Stimulated activated CD4-positive, alpha-beta T cell treated with anti-CD3 and anti-CD28 coated beads, TNF-alpha, amount 100 ng/mL, for 4 hours (primary cell): Measurements from ENCODE around the gene PTCH1.

Experiments
- DNase-seq, 3 experiments: peaks; one replicate each; pipeline ENCODE4 v3.0.0-alpha.2; 2020; ENCODE audit warnings: low read depth in 3 of 3

The PTCH1 gene

DNA sequence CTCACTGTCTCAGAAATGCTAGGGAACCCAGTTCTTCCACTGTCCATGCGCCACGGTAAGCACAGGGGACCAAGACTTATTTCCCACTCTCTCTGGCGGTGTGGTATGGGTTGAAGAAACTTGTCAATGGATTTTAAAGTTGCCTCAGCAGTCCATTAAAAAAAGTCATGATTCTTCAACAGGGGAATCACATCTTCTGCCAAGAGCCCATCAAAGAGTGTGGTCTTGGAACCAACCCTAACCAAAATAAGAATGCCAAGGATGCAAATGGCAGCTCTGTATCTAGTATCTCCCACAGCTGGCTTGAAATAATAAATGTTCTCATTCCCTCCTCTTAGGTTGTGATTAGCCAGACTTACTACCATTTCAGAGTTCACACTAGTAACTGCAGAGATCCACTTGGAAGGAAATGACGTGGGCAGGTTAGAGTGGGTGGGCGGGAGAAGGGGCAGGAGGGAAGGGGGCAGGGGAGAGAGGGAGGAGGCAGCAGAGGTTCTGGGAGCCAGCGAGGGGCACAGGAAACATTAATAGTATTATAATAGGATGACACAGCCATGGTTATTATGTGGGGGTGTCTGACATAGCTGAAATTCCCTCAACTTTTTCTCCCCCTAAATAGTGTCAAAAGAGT, 17.6 kb downstream of the PTCH1 start:
- no peak for DNase-seq

GRCh38 chr9:95498641-95499040, 18.1 kb downstream of the PTCH1 start:
- no peak for DNase-seq

DNA sequence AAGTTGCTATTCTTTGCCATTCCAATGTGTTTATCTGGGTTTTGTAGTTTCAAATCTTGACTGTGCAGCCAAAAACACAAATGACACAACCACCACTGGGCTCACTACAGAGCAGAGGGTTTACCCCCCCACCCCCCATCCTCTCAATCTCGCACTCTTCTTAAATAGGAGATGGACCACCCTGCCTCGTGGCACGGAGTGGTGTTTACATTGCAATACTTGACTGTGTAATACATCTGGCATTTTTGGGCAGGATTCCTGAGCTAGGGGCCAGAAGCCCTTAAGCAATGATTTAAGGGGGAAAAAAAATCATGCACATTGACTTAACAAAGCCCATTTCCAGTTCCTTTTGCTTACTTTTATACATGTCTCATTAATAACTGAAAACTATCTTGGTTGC, 19.0 kb downstream of the PTCH1 start:
- DNase-seq: no peak

GRCh38 chr9:95496687-95497086, 20.1 kb downstream of the PTCH1 start:
- DNase-seq: no peak

DNA sequence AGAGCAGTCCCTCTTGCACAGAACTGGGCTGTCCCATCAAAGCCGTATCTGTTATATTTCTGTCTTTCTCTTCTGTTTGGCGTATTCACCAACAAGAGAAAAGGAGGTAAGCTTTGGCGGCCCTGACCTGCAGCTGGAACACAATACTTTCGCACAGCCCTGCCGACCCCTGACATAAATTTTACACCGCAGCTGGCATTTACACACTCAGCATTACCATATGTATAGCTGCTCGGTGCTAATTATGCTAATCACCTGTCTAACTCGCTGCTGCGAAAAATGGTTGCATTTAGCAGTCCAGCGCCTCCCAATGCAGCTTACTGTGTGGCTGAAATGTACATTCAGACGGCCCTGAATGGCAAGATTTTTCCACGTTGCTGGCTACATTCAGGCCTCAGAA, 20.8 kb downstream of the PTCH1 start:
- DNase-seq: no peak

GRCh38 chr9:95495529-95495928, 21.2 kb downstream of the PTCH1 start:
- DNase-seq: no peak

DNA sequence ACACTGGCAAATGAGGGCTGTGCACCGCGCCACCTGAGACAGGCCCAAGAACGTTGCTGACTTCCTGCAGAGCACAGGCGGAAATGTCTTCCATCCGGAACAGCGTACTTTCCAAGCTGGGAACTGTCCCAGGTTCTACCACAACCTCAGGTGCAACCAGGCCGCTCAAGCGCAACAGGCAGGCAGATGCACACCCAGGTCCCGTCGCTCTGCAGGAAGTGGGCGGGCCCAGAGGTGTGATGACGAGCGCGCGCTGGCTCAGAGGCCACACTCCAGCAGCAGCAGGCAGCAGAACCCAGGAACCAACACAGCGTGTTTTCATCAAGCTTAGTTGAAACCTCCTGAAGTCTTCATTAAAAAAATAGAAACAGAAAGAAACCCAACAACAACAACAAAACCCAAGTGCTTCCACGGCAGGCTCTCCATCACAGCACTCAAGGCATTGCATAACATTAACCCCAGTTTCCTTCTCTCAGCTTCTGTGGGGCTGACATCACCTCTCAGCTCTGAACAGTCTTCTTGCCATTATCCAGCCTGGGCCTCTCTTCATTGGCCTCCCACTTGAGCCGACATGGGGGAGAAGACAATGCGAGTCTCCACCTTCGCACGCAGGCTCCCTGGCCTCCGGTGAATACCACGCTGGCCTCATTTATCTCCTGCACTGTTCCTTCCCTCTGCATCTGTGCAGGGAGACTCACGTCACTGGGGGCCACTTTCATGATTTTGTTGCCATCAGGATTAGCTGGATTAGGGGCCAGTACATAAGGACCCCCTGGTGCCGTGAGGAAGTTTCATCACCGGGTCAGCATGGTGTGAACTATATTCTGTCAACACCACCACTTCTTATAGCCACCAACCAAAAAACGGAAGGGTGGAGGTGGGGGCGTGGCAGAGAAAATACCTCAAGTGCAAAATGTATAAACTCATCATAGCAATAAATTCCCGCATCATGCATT, 22.1 kb downstream of the PTCH1 start:
- peak; percentile 56 to 70 (median 65) for DNase-seq

DNA sequence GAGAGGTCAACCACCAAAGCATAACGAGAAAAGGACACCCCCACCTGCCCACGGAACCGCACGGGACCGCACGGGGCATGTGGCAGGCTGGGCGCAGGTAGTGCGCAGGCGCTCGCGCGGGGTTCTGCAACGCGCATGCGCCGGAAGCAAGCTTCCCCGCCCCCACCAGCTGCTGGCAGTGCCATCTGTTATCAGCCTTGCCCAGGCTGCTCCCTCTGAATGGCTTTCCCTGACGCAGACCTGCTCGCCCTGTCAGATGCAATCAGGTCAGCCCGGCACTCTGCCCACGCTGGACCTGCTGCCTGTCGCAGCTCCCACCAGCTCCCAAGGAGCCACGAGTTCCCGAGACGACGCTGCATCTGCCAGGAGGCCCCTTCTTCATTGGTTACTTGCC, 22.8 kb downstream of the PTCH1 start:
- DNase-seq: peak in 2 of 3 experiments; percentile 28 to 36

- no peak for DNase-seq
Measured at GRCh38 chr9:95493402-95493801, 23.4 kb downstream of the PTCH1 start.

DNA sequence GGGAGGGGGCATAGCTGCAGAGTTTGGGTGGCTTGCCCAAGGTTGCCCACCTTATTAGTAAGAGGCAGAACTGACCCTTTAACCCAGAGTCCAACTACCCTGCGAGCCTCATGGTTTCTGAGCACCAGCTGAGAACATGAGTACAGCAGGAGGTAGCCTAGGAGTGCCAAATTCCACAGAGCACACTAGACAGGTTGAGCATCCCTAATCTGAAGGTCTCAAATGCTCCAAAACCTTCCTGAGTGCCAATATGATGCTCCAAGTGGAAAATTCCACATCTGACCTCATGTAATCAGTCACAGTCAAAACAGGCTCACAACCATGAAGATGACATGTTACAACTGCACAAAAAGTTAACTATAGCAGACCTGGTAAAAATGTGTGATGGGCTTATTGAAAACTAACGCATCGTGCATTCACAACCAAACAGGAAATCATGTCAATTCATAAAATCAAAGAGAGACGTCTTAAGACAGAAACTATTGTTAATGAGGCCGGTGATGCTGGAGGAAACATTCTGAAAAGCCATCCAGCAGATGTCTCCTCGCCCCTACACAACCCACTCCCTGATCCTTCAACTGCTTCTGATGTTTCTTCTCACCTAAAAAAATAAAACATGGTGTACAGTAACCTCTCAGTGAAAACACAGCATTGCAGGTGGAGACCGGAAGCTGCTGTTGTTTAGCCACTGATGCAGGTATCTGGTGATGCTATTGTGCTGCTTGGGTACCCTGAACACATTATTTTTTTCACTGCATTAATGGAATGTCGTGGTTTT, 25.0 kb downstream of the PTCH1 start:
- DNase-seq: no peak

- DNase-seq: no peak
Measured at GRCh38 chr9:95488954-95489353, 27.8 kb downstream of the PTCH1 start.

DNA sequence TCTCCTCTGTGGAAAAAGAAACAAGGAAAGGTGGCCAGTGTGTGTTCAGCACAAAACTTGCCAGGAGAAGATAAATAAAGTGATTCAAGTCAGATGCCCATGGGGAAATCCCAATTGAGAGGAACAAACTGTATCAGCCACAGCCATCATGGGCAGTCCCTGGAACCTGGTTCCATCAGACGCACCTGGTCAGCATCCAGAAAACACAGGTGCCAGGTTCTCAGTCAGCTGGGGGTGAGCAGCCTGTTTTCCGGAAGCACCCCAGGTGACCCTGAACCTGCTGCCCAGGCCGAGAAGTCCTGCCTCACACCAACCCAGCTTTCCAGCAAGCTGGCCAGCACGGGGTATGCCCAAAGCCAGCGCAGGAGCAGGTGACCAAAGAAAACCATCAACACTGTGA, 30.5 kb downstream of the PTCH1 start:
- DNase-seq: no peak

GRCh38 chr9:95484225-95484624, 32.5 kb downstream of the PTCH1 start:
- no peak for DNase-seq

GRCh38 chr9:95483431-95483830, 33.3 kb downstream of the PTCH1 start:
- no peak for DNase-seq

GRCh38 chr9:95482621-95483020, 34.1 kb downstream of the PTCH1 start:
- DNase-seq: no peak

DNA sequence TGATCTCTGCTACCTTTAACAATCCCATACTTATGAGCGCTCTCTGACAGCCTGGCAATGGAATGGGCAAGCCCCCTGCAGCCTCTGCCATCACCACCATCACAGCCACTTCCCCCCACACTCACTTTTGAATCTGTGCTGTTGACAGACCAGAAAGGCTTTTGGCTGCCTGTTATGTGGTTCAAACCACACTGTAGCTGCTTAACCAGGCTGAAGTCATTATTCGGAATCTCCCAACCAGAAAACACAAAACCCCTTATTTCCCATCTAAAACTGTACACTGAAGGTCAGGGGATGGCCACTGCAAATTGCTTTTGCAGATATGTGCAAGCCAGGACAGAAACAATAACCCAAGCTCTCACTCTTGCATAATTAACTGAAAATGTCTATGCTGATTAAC, 35.8 kb downstream of the PTCH1 start:
- DNase-seq: no peak

DNA sequence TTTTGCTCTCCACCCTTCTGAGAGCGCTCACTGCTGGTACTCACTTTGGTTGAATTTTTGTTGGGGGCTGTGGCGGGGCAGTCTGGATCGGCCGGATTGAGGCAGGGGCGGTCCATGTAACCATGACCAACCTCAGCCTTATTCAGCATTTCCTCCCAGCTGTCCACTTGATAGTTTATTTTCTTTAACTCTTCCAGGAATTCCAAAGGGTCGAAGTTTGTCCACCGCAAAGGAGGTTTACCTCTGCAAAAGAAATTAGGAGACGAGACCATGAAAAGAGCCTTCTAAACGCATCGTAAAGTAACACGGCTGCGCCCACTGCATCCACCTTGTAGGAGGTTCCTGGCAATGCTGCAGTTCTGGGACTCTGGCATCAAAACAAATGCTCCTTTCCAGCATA, 36.4 kb downstream of the PTCH1 start:
- DNase-seq: no peak

- DNase-seq: no peak
Measured at GRCh38 chr9:95479330-95479729, 37.4 kb downstream of the PTCH1 start.

DNA sequence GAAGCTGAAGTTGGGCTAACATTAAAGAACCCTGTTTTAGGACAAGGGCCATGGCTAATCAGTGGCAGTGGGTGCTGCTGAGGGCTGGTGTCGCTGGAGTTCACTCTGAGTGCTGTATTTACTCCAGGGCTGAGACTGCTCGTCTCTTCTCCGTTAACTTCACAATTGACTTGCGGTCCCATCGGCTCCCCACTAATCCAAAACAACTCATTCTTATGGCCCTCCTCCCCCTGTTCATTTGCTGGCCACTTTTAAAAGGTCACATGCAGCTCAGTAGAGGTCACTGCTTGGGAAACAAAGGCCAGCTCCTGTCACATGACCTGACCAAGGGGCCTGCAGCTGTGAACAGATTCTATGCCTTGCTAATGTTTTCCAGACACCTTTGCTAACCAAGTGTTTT, 38.4 kb downstream of the PTCH1 start:
- no peak for DNase-seq

GRCh38 chr9:95477885-95478284, 38.9 kb downstream of the PTCH1 start:
- no peak for DNase-seq

- DNase-seq: no peak
Measured at GRCh38 chr9:95477441-95477840, 39.3 kb downstream of the PTCH1 start.

GRCh38 chr9:95468791-95469190, 48.0 kb downstream of the PTCH1 start:
- DNase-seq: no peak
